Left renal cortex interstitium (tissue), 4 donors: ENCODE data around the gene GCA. TPM values are rescaled to one million over a fixed set of nuclear protein-coding genes. Genes with fewer than 3 reads are reported as not detected.

Experiments
- DNase-seq, 4 donors: peaks; one replicate each; pipeline ENCODE4 v3.0.0-alpha.2; 2013; ENCODE audit warnings: low read depth in 4 of 4, low spot score in 2 of 4, missing footprints in 1 of 4
- polyA plus RNA-seq, 4 donors: library from polyadenylated mRNA; unstranded; fragments of 120-200 nt; gene quantifications; one replicate each; pipeline ENCODE4 v1.2.1, GENCODE V29; 2013; ENCODE audit not compliant: insufficient read length in 4 of 4

The GCA gene
- polyA plus RNA-seq, 4 donors, result 32.6 to 38.3 (median 34.4) TPM

GRCh38 chr2:162327134-162327769 lies 16.7 kb upstream of the GCA start:
- DNase-seq, result no peak

- DNase-seq, result no peak
Measured at GRCh38 chr2:162327806-162328205, 16.1 kb upstream of the GCA start.

- DNase-seq, result no peak
Measured at GRCh38 chr2:162328424-162329157, 15.3 kb upstream of the GCA start.

GRCh38 chr2:162330881-162331280 lies 13.1 kb upstream of the GCA start:
- DNase-seq, result no peak

DNA sequence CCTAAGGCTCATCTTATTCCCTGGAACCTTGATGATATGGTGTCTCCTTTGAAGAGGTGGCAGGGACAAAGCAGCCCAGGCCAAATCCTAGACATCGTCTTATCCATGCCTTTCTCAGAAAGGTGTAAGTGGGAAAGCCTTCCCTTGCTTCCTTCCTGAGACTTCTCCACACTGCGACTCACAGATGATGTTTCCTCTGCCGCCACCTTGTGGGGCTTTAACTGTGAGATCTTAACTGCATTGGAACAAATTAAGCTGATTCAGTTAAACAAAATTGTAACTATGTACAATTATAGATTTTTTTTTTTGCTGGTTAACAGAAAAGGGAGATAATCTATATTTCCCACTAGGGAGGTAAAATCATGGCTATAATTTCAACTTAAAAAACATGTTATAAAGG lies 10.0 kb upstream of the GCA start:
- peak in 1 of 4 donors; percentile 7 for DNase-seq

GRCh38 chr2:162337868-162338267 lies 6.1 kb upstream of the GCA start:
- DNase-seq, result no peak

DNA sequence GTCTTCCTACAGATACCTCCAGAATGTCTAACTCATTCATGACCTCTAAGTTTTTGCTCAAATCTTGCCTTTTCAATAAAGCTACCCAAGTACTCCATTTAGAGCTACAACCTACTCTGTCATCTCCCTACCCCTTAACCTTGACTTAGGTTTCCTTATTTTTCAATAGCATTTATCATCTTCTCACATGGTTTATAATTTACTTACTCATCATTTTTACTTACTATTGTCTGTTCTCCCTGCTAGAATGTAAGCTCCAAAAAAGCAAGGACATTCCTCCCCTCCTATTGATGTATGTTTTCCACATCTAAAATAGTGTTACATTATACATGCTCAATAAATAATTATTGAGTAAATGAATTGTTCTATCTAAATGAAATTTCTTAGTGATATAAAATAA lies 3.1 kb upstream of the GCA start:
- no peak for DNase-seq

DNA sequence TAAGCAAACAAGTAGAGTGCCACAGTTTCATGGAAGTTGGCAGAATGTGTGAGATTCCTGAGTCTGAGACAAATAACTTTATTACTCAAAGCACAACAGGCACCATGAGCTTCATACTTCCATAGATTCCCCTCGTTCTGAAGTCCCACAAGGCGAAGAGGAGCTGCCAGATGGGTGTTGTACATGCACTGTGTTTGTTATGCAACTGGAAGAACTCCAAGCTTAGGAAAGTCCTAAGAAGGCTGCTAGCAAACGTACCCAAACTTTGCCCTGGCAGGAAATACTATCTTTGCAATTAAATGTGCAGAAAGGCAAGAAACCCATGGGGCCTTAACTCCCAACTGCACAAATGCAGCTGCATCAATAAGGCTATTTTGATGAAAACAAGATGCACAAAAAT lies 1.6 kb upstream of the GCA start:
- no peak for DNase-seq

DNA sequence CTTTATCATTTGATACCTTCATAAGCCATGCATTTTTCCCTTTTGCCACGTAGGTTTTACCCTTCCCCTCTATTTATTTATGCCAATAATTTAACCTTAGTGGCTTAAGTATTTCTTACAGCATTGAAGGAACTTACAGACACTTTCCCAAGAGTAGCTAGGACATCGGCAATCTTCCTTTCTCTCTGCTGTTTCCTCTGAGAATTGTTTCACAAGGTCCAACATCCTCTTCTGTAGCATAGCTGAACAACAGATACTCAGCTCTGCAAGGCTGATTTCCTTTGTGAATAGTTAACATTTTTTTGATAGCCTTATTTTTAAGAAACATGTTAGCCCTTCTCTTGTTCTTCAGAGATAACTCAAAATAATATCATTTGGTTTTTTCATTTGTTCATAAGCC lies 1.1 kb upstream of the GCA start:
- DNase-seq, result no peak

- DNase-seq, result no peak
Measured at GRCh38 chr2:162343492-162343823, 474 bp upstream of the GCA start.

- peak in 2 of 4 donors; percentile 9 to 13 for DNase-seq
Measured at GRCh38 chr2:162344617-162344950, 652 bp downstream of the GCA start.

- DNase-seq, result no peak
Measured at GRCh38 chr2:162365392-162365791, 21.5 kb downstream of the GCA start.

DNA sequence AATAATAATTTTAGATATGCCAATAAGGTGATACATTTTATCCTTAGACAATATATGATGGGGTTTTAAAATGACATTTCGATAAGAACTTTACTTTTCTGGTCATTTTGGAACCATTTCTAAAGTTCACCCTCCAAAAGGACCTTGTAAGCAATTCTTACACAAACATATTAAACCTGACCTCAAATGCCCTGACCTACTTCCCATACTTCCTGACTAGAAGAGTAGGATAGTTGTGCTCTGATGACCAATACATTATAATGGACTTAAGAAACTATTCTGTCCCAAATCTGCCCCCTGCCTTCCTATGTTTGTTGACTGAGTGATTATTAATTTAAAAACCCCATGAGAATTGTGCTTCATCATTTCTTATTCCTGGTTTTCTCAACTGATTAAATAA lies 24.6 kb downstream of the GCA start:
- DNase-seq, result no peak

DNA sequence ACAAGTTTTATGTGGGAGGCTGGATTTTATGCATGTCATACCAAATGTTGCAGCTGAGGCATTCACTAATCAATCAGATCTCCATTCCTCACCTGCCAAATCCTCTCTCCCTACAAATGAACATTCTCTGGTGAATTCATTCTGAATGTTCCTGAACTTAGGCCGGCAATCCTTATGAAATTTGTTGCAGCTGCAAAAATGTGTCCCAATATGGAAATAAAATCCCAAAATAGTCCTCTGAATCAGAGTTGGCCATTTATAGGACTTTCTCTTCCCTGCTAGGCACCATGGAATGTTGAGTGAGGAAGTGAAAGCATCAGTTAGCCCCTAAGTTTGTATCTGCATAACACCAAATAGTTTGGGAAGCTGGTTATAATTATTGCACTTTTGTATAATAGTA lies 25.6 kb downstream of the GCA start:
- DNase-seq, result no peak

DNA sequence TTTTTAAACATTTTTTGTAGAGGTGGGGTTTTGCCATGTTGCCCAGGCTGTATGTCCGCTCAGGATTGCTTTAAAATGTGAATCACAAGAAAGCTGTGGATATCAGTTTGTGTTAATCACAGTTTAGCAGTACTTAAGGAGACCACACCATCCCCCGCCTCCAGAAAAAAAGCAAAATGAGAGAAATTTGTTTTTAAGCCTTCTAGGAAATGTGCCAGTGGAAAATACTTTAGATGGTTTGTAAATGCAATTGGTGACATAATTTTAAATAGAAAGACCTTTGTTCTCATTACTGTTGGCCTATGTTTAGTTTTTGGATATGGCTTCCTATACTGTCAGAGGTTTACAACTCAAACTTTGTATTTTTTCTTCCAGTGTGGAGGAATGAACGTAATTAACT lies 27.0 kb downstream of the GCA start:
- DNase-seq, result no peak

DNA sequence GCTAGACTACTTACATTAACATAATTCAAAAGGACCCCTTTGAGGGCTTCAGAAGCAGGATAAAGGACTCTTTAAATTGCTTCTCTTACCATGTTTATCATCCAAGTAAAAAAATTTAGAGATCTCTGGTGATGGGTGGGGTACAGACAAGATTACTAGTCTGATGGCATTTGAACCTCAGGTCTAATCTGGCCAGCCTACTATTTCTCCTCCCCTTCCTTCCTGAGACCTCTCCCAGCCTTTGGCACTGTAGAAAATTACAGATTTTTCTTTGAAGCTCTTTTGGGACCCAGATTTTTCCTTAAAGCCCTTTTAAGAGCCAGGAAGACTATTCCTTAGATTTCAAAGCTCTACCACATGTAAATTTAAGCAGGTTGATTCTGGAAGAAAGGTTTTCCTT lies 28.9 kb downstream of the GCA start:
- DNase-seq, result no peak

DNA sequence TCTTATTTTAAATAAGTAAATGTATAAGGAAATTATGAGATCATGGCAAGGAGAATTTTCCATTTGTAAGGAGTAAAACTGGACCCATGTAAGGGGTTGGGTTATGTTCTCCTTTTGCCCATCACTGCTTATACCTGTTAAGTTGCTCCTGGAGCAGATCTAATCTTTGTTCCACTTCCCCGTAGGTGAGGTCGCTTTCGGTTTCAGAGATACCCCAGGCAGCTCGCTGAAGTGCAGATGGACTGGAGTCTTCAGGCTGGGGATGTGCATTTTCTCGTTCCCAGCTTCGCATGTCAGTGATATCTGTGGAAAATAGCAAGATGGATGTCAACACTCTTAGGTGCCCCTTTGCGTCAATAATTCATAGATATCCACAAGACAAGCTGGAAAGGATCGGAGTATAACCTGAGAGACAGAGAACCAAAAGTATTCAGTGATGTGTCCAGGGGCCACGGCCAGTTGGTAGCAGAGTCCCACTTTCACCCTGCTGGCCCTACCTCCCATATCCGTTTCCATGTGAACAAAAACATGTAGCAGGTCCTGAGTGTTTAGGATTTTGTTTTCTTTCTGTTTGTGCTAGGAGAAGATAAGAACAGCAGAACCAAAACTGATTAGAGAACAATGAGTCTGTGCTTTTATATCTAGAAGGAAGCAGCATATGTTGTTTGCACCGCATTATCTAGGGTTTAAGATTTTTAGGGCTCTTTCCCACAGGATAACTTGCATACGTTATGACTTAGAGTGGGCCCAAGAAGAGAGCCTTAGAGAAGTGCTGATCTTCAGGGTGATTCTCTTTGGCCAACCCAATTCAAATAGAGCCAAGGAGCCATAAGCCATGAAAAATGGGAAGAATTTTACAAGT lies 36.0 kb downstream of the GCA start:
- DNase-seq, result no peak

- no peak for DNase-seq
Measured at GRCh38 chr2:162381851-162382250, 37.9 kb downstream of the GCA start.

GRCh38 chr2:162382278-162382677 lies 38.3 kb downstream of the GCA start:
- no peak for DNase-seq

GRCh38 chr2:162385536-162385935 lies 41.6 kb downstream of the GCA start:
- DNase-seq, result no peak

DNA sequence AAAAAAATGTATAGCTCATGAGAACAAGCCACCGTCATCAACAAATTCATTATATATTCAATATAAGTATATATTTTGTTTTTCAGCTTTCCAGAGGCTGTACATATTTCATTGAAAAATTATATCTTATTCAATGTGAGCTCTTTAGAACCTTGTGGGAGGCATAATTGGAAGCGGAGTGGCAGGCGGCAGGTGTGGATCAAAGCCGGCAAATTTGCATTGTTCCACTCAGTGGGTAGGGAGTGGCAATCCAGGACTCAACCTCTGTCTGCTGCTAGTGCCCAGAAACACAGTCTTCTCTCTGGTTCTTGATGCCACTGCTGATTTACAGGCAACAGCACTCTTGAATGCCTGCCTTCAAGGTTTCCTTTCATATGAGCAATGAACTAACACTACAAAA lies 46.9 kb downstream of the GCA start:
- no peak for DNase-seq

DNA sequence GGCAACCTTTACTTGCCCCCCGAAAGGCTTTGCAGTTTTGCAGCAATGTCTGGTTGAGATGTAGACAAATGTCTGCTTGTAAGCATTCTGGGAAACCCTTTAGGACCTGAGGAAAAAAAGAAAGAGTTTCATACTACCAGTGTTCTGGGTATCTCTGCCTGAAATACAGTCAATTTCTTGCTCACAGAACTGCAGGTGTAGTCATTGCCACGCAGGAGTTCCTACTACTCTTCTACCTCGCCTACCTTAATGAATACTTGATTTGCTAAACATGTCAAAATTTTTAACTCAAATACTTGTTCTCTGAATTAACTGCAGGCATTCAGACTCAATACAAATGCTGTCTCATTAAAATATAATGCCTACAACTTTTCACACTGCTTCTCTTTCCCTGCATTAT lies 56.4 kb downstream of the GCA start:
- DNase-seq, result no peak
